ENCODE measurements around the gene DDX56. TPM values are rescaled to one million over a fixed set of nuclear protein-coding genes. Genes with fewer than 3 reads are reported as not detected.

The DDX56 gene
- total and polyA plus RNA-seq, 2 of the 4 experiments (the other 2 are of a cell fraction): 59.4 to 67.7 TPM

- dilution Hi-C loops (cut with HindIII; ENCODE audit: low sequenced_read_pairs, unreplicated experiment): no loop called here
- in situ Hi-C loops (cut with MboI; ENCODE audit: low sequenced_read_pairs): no loop called here
- CTCF ChIA-PET: interaction anchor here (0.6 to 1.1 kb wide), 3 partner anchors 13 to 18 kb away, joined by 4 read pairs; no protein-coding TSS in a partner anchor
- TF ChIP-seq FOS (IDR thresholded peaks at IDR 0.05; ENCODE audit: low read depth, low read length): no peak
- no peak for TF ChIP-seq CTCF (conservative IDR thresholded peaks at IDR 0.05; ENCODE audit: low read depth, low read length)
- TF ChIP-seq RFX5 (IDR thresholded peaks at IDR 0.05; ENCODE audit: low read depth, low read length): no peak
- no peak for TF ChIP-seq MAFK (IDR thresholded peaks at IDR 0.05; ENCODE audit: low read depth, low read length)
- TF ChIP-seq USF2 (IDR thresholded peaks at IDR 0.05; ENCODE audit: low read depth, low read length): no peak
- TF ChIP-seq RAD21 (IDR thresholded peaks at IDR 0.05; ENCODE audit: low read length): no peak
- TF ChIP-seq MAZ (IDR thresholded peaks at IDR 0.05; ENCODE audit: borderline replicate concordance, low read depth, low read length): no peak
- TF ChIP-seq POLR2A (IDR thresholded peaks at IDR 0.05; ENCODE audit: low read depth, low read length): no peak
- TF ChIP-seq, protein P1, sequence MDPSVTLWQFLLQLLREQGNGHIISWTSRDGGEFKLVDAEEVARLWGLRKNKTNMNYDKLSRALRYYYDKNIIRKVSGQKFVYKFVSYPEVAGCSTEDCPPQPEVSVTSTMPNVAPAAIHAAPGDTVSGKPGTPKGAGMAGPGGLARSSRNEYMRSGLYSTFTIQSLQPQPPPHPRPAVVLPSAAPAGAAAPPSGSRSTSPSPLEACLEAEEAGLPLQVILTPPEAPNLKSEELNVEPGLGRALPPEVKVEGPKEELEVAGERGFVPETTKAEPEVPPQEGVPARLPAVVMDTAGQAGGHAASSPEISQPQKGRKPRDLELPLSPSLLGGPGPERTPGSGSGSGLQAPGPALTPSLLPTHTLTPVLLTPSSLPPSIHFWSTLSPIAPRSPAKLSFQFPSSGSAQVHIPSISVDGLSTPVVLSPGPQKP (IDR thresholded peaks at IDR 0.05; ENCODE audit: borderline replicate concordance, low read depth, low read length): no peak
- TF ChIP-seq NFE2L2 (IDR thresholded peaks at IDR 0.05; ENCODE audit: low read depth, low read length): no peak
- no peak for TF ChIP-seq CHD1 (IDR thresholded peaks at IDR 0.05; ENCODE audit: low read depth, low read length)
- no peak for TF ChIP-seq MXI1 (IDR thresholded peaks at IDR 0.05; ENCODE audit: borderline replicate concordance, low read depth, low read length)
- no peak for TF ChIP-seq SMC3 (IDR thresholded peaks at IDR 0.05; ENCODE audit: low read depth, low read length)
- no peak for TF ChIP-seq CEBPB (IDR thresholded peaks at IDR 0.05; ENCODE audit: low read depth, low read length)
- TF ChIP-seq RCOR1 (IDR thresholded peaks at IDR 0.05; ENCODE audit: insufficient replicate concordance, low read length): no peak
These were observed 26.0 kb downstream of the DDX56 start for GRCh38 chr7:44547536-44548231.

More at GRCh38 chr7:44547536-44548231, 26.0 kb downstream of the DDX56 start:
- Histone ChIP-seq H4K8ac (ENCODE audit: low read depth in 2 of 2, low read length in 2 of 2) (no peak overlapping the region), H4K5ac (ENCODE audit: low read depth, low read length) (no peak overlapping the region; the same call in 1 of the 2 replicates), H3K27me3 (ENCODE audit: control insufficient read depth, insufficient read depth, low read length) (peaks cover 13% of the 10 kb centered on the region), H4K20me1 (ENCODE audit: insufficient read depth, low read length) (no peaks in the 10 kb centered on the region), H3K36me3 (ENCODE audit: control insufficient read depth, insufficient read depth, low read length) (no peaks in the 10 kb centered on the region), H3K18ac (ENCODE audit: low read depth, low read length) (no peak overlapping the region), H2AFZ (replicated peaks; ENCODE audit: low read length, poor library complexity) (no peak overlapping the region), H3K9me3 (ENCODE audit: control insufficient read depth, insufficient read depth, low read length) (peaks cover 3% of the 10 kb centered on the region), H3K56ac (ENCODE audit: extremely low read depth, insufficient read depth, low read length) (no peak overlapping the region), H3K27ac (ENCODE audit: insufficient read depth, low read length) (no peak overlapping the region), H4K91ac (ENCODE audit: insufficient read depth, low read depth, low read length) (no peak overlapping the region), H2BK15ac (ENCODE audit: low read depth, low read length) (no peak overlapping the region), H3K4me3 (ENCODE audit: insufficient read depth, low read depth, low read length) (no peak overlapping the region), H3K9me1 (ENCODE audit: insufficient read depth, low read length) (peaks cover 2% of the 10 kb centered on the region; the same call in 1 of the 2 replicates), H3K79me1 (ENCODE audit: low read depth in 1 of 2, low read length in 2 of 2) (no peaks in the 10 kb centered on the region), H3K9ac (ENCODE audit: low read depth, low read length) (no peak overlapping the region), H2AK9ac (replicated peaks; ENCODE audit: low read depth, low read length, poor library complexity) (peak overlapping the region; percentile 50), H3K14ac (replicated peaks; ENCODE audit: low read depth, low read length) (no peak overlapping the region), H2BK120ac (ENCODE audit: low read depth, low read length) (no peak overlapping the region), H2BK5ac (ENCODE audit: low read depth, low read length, poor library complexity, severe bottlenecking) (peak overlapping the region; percentile 7), H2AK5ac (ENCODE audit: low read depth, low read length) (no peak overlapping the region), H3K4me2 (ENCODE audit: low read depth, low read length) (peak overlapping the region; percentile 68; the same call in 1 of the 2 replicates), H2BK20ac (ENCODE audit: low read depth, low read length) (no peak overlapping the region), H3K23ac (ENCODE audit: low read depth, low read length) (peak overlapping the region; percentile 84), H3K4me1 (ENCODE audit: control insufficient read depth, insufficient read depth, low read length) (peaks cover 5% of the 10 kb centered on the region), H3K4ac (ENCODE audit: low read depth, low read length) (no peak overlapping the region)
- 57% methylated on average over 2 of the region's 6 CpGs; no CpG with 5 or more reads in 1 of the 2 experiments for WGBS, 2 experiments (ENCODE audit: extremely low coverage in 2 of 2, insufficient read length in 1 of 2)
- ATAC-seq (ENCODE audit: low read depth): 0 out of 2 replicates have a peak, but pooled peaks have one; percentile 19
- no TSS peak for BruUV-seq (replicated peaks)
- no peak for DNase-seq
- POLR2A ChIA-PET (ENCODE audit: unreplicated experiment): interaction anchor here (0.7 kb wide), 1 partner anchor 26 kb away, joined by 6 read pairs; no protein-coding TSS in a partner anchor
- intact Hi-C loops (cut with micrococcal nuclease): no loop called here
